Right cardiac atrium (tissue), 5 donors: Measurements from ENCODE around the gene VEZF1. TPM values are rescaled to one million over a fixed set of nuclear protein-coding genes. Genes with fewer than 3 reads are reported as not detected.

Experiments used
- ATAC-seq, 2 donors: fragments of 200-7000 bp; cut with Tn5 transposase; one replicate each; pipeline versions ENCODE4 v1.8.0 to v1.9.1; 2020; ENCODE audit warnings: moderate library complexity in 2 of 2, mild to moderate bottlenecking in 1 of 2
- DNase-seq, 3 donors: peaks; one replicate each; pipeline ENCODE4 v3.0.0-alpha.2; 2020
- H3K27ac ChIP-seq: one replicate; pipeline ENCODE4 v1.5.1; 2013; ENCODE audit warnings: mild to moderate bottlenecking, low read length, control low read depth, moderate library complexity
- H3K27me3 ChIP-seq: one replicate; pipeline ENCODE4 v1.6.1; 2013; ENCODE audit not compliant: control insufficient read depth, insufficient read depth
- H3K4me1 ChIP-seq: one replicate; pipeline ENCODE4 v1.6.1; 2013; ENCODE audit warnings: low read length; ENCODE audit not compliant: control insufficient read depth, insufficient read depth
- H3K4me3 ChIP-seq: one replicate; pipeline ENCODE4 v1.5.1; 2013; ENCODE audit warnings: low read length, control low read depth
- H3K9me3 ChIP-seq: one replicate; pipeline ENCODE4 v1.6.1; 2013; ENCODE audit warnings: low read length; ENCODE audit not compliant: control insufficient read depth
- WGBS: extraction: QIAGEN DNeasy Blood & Tissue Kit; methylation state at CpG from one replicate; pipeline ENCODE4 v1.1.7; 2013; 5-methylcytosine and 5-hydroxymethylcytosine counted together
- intact Hi-C, 4 donors: fragments of 100-400 bp; cut with DNase I; formaldehyde crosslinking; loops; one replicate each; pipeline versions ENCODE4 v1.11.0 to v1.14.0; 2022 to 2023
- long read RNA-seq, 4 donors: library from polyadenylated mRNA; unstranded; transcript quantifications; one replicate each; pipeline ENCODE4 v2.0.0, GENCODE V29; 2020 to 2021
- polyA plus RNA-seq: library from polyadenylated mRNA; stranded (reverse); fragments of 200-250 nt; gene quantifications from one replicate; pipeline ENCODE4 v1.2.3, GENCODE V29; 2013
- total RNA-seq, 4 donors: library from RNA; stranded (reverse); fragmentation: NEBNext Ultra II Directional; extraction: Animal tissue kit (Norgen Biotek cat#: 25700); gene quantifications; one replicate each; pipeline ENCODE4 v1.2.1, GENCODE V29; 2021
- donor health status: healthy with polysubstance abuse.
- donor health status: DM: no; HTN: yes; CAD: no.
- donor health status: DM: no; HTN: no; CAD: no.
- donor health status: DM: no; HTN: yes; CAD: no; lungs with severe emphysema.
- donor health status: DM: yes; HTN: yes; CAD: no.

The VEZF1 gene
- total RNA-seq (10 to 100 TPM; 67.4 to 74.6 (median 68.5) TPM), polyA plus RNA-seq (20.0 TPM)
- long read RNA-seq, donor 1, transcript VEZF1-202 (6 exons, 2,321 nt), result major isoform, 68 of 111 reads
- long read RNA-seq, donor 1, partial matches to known transcripts, result 1 of 111 reads
- long read RNA-seq, donor 1, other reads (novel, unspliced or antisense), result 42 of 111 reads
- long read RNA-seq, donor 2, transcript VEZF1-202 (6 exons, 2,321 nt), result major isoform, 21 of 29 reads
- long read RNA-seq, donor 2, partial matches to known transcripts, result 4 of 29 reads
- long read RNA-seq, donor 2, other reads (novel, unspliced or antisense), result 4 of 29 reads
- long read RNA-seq, donor 3, transcript VEZF1-202 (6 exons, 2,321 nt), result major isoform, 57 of 79 reads
- long read RNA-seq, donor 3, partial matches to known transcripts, result 12 of 79 reads
- long read RNA-seq, donor 3, other reads (novel, unspliced or antisense), result 8 of 79 reads
- long read RNA-seq, donor 4, partial matches to known transcripts, result 1 of 11 reads
- long read RNA-seq, donor 4, other reads (novel, unspliced or antisense), result 6 of 11 reads

- intact Hi-C loops, result loop anchor here in 3 of 4 donors (5.0 to 10.0 kb wide), 3 partner anchors 35 to 95 kb away; no protein-coding TSS in a partner anchor
- DNase-seq, result peak; percentile 80 to 94 (median 93)
- Histone ChIP-seq H3K27ac (peak within 1 kb of the TSS; percentile 90), H3K9me3 (no peaks in the 10 kb centered on the region), H3K4me1 (peaks cover 3% of the 10 kb centered on the region), H3K4me3 (peak within 1 kb of the TSS; percentile 98), H3K27me3 (no peaks in the 10 kb centered on the region)
- ATAC-seq, result peak; percentile 77 to 79
- WGBS, result under 1% methylated on average over 74 of the region's 74 CpGs
These were observed at the start of gene VEZF1 for GRCh38 chr17:57987581-57988300. Gene VEZF1 (minus strand): TSS chr17:57988254. CDS start chr17:57988111, 143 bp downstream.

- ATAC-seq (no peak), DNase-seq (no peak)
- H3K4me1 ChIP-seq, result no peaks in the 10 kb centered on the region
- H3K27me3 ChIP-seq, result no peaks in the 10 kb centered on the region
- no peak overlapping the region for H3K27ac ChIP-seq
- intact Hi-C loops, result no loop called here
- WGBS, result 53% methylated on average over 6 of the region's 6 CpGs
- H3K9me3 ChIP-seq, result no peaks in the 10 kb centered on the region
- H3K4me3 ChIP-seq, result no peak overlapping the region
These were observed 44.8 kb upstream of the VEZF1 start for GRCh38 chr17:58032691-58033415.

GRCh38 chr17:58028578-58028977 lies 40.5 kb upstream of the VEZF1 start:
- Histone ChIP-seq H3K27me3 (no peaks in the 10 kb centered on the region), H3K27ac (no peak overlapping the region), H3K4me3 (no peak overlapping the region), H3K4me1 (no peaks in the 10 kb centered on the region), H3K9me3 (no peaks in the 10 kb centered on the region)
- no peak for DNase-seq
- intact Hi-C loops, result no loop called here
- ATAC-seq, result no peak

GRCh38 chr17:58020401-58020800 lies 32.3 kb upstream of the VEZF1 start:
- intact Hi-C loops, result loop anchor here in 1 of 4 donors (5.0 kb wide), 1 partner anchor 92 kb away; no protein-coding TSS in a partner anchor

GRCh38 chr17:58019521-58019920 lies 31.5 kb upstream of the VEZF1 start:
- intact Hi-C loops, result loop anchor here in 1 of 4 donors (10.0 kb wide), 1 partner anchor 95 kb away; no protein-coding TSS in a partner anchor
- Histone ChIP-seq H3K27ac (no peak overlapping the region), H3K9me3 (no peaks in the 10 kb centered on the region), H3K4me3 (no peak overlapping the region), H3K27me3 (no peaks in the 10 kb centered on the region), H3K4me1 (no peaks in the 10 kb centered on the region)
- DNase-seq (no peak), ATAC-seq (no peak)

More at GRCh38 chr17:58020401-58020800, 32.3 kb upstream of the VEZF1 start:
- DNase-seq, result no peak
- no peak for ATAC-seq
- no peak overlapping the region for H3K4me3 ChIP-seq
- H3K27me3 ChIP-seq, result no peaks in the 10 kb centered on the region
- H3K4me1 ChIP-seq, result no peaks in the 10 kb centered on the region
- no peak overlapping the region for H3K27ac ChIP-seq
- 76% methylated on average over 9 of the region's 9 CpGs for WGBS
- no peaks in the 10 kb centered on the region for H3K9me3 ChIP-seq

- Histone ChIP-seq H3K4me1 (no peaks in the 10 kb centered on the region), H3K4me3 (no peak overlapping the region), H3K27ac (no peak overlapping the region), H3K9me3 (no peaks in the 10 kb centered on the region), H3K27me3 (no peaks in the 10 kb centered on the region)
- intact Hi-C loops, result loop anchor here in 1 of 4 donors (10.0 kb wide), 1 partner anchor 96 kb away; no protein-coding TSS in a partner anchor
- no peak for ATAC-seq
- WGBS, result 69% methylated on average over 3 of the region's 3 CpGs
- DNase-seq, result no peak
These were observed 31.0 kb upstream of the VEZF1 start for GRCh38 chr17:58019039-58019438.

- Histone ChIP-seq H3K27ac (no peak overlapping the region), H3K27me3 (no peaks in the 10 kb centered on the region), H3K4me3 (no peak overlapping the region), H3K9me3 (no peaks in the 10 kb centered on the region), H3K4me1 (no peaks in the 10 kb centered on the region)
- no peak for ATAC-seq
- 98% methylated on average over 10 of the region's 10 CpGs for WGBS
- intact Hi-C loops, result loop anchor here in 1 of 4 donors (10.0 kb wide), 1 partner anchor 105 kb away; no protein-coding TSS in a partner anchor
- no peak for DNase-seq
These were observed 22.2 kb upstream of the VEZF1 start for GRCh38 chr17:58010067-58010799.

GRCh38 chr17:58007781-58008706 lies 20.0 kb upstream of the VEZF1 start:
- H3K4me3 ChIP-seq, result peak overlapping the region; percentile 78
- DNase-seq (no peak), ATAC-seq (peak in 1 of 2 donors; percentile 35)
- H3K4me1 ChIP-seq, result no peaks in the 10 kb centered on the region
- H3K27me3 ChIP-seq, result no peaks in the 10 kb centered on the region
- 24% methylated on average over 47 of the region's 47 CpGs for WGBS
- no peaks in the 10 kb centered on the region for H3K9me3 ChIP-seq
- peak overlapping the region; percentile 61 for H3K27ac ChIP-seq
- intact Hi-C loops, result loop anchor here (5.0 to 10.0 kb wide), 2 partner anchors 74 to 77 kb away; partner anchors contain the start of gene DYNLL2 (in 4 of the 4)
